Upper lobe of right lung (tissue), 1 donor: ENCODE measurements around the gene RHOBTB3. TPM values are rescaled to one million over a fixed set of nuclear protein-coding genes. Genes with fewer than 3 reads are reported as not detected.

ENCODE experiments used
- ATAC-seq: fragments of 200-7000 bp; cut with Tn5 transposase; one replicate; pipeline ENCODE4 v1.9.1; 2020; ENCODE audit warnings: mild to moderate bottlenecking, moderate library complexity
- DNase-seq: peaks from one replicate; pipeline ENCODE4 v3.0.0-alpha.2; 2020
- H3K27ac ChIP-seq: fragments of 200-600 bp; one replicate; pipeline ENCODE4 v1.8.0; 2022
- H3K27me3 ChIP-seq: fragments of 200-600 bp; one replicate; pipeline ENCODE4 v1.8.0; 2022; ENCODE audit warnings: mild to moderate bottlenecking
- H3K36me3 ChIP-seq: fragments of 200-600 bp; one replicate; pipeline ENCODE4 v1.8.0; 2022
- H3K4me1 ChIP-seq: fragments of 200-600 bp; one replicate; pipeline ENCODE4 v1.8.0; 2022
- H3K4me3 ChIP-seq: fragments of 200-600 bp; one replicate; pipeline ENCODE4 v1.8.0; 2022; ENCODE audit warnings: mild to moderate bottlenecking
- H3K9me3 ChIP-seq: fragments of 200-600 bp; one replicate; pipeline ENCODE4 v1.8.0; 2022
- CTCF ChIP-seq: fragments of 200-600 bp; IDR thresholded peaks from one replicate; pipeline ENCODE4 v1.8.0; 2022; ENCODE audit warnings: antibody characterized with exemption
- intact Hi-C: fragments of 100-400 bp; cut with DNase I; formaldehyde crosslinking; loops from one replicate; pipeline ENCODE4 v1.11.0; 2022
- total RNA-seq: library from RNA; stranded (reverse); fragmentation: NEBNext Ultra II Directional; extraction: Animal tissue kit (Norgen Biotek cat#: 25700); gene quantifications from one replicate; pipeline ENCODE4 v1.2.1, GENCODE V29; 2021
- donor health status: DM: no; HTN: yes; CAD: no; lungs with severe emphysema.

Gene RHOBTB3
- total RNA-seq, 1 donor from 2014 or later, result 54.2 TPM

GRCh38 chr5:95730011-95730700 lies 980 bp upstream of the RHOBTB3 start:
- H3K27ac ChIP-seq, result peak overlapping the region; percentile 86
- no peak for TF ChIP-seq CTCF
- ATAC-seq (no peak), DNase-seq (no peak)
- no peaks in the 10 kb centered on the region for H3K9me3 ChIP-seq
- H3K4me1 ChIP-seq, result peaks cover 10% of the 10 kb centered on the region
- no peaks in the 10 kb centered on the region for H3K36me3 ChIP-seq
- intact Hi-C loops, result no loop called here
- peak overlapping the region; percentile 69 for H3K4me3 ChIP-seq
- no peaks in the 10 kb centered on the region for H3K27me3 ChIP-seq

- Histone ChIP-seq H3K36me3 (no peaks in the 10 kb centered on the region), H3K9me3 (no peaks in the 10 kb centered on the region), H3K27me3 (no peaks in the 10 kb centered on the region), H3K4me1 (peaks cover 10% of the 10 kb centered on the region), H3K27ac (peak overlapping the region; percentile 86), H3K4me3 (peak overlapping the region; percentile 69)
- ATAC-seq, result peak; percentile 53
- TF ChIP-seq CTCF, result no peak
- peak; percentile 75 for DNase-seq
- intact Hi-C loops, result no loop called here
Measured at GRCh38 chr5:95731571-95732554, 727 bp downstream of the RHOBTB3 start.

GRCh38 chr5:95733107-95733665 lies 2.0 kb downstream of the RHOBTB3 start:
- Histone ChIP-seq H3K4me1 (peaks cover 13% of the 10 kb centered on the region), H3K36me3 (no peaks in the 10 kb centered on the region), H3K27ac (no peak overlapping the region), H3K4me3 (peak overlapping the region; percentile 69), H3K9me3 (no peaks in the 10 kb centered on the region), H3K27me3 (no peaks in the 10 kb centered on the region)
- TF ChIP-seq CTCF, result no peak
- intact Hi-C loops, result no loop called here
- no peak for DNase-seq
- no peak for ATAC-seq

DNA sequence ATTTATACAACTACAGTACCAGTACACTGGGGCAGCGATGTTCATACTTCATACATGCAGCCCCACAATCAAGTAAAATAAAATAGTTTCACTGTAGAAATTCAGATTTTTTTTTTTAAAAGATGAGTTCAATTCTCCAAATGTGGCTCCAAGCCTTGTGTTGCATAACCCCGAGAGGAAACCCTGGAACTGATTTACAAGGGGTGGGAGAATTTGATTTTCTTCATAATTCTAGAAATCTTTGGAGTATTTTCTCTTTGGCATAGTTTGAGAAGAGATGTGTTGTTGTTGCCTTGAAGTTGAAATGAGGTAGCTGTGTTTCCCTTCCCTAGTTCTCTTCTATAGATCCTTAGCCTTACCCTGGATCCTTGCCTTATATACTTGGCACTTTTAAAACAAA lies 3.1 kb downstream of the RHOBTB3 start:
- no peak for TF ChIP-seq CTCF
- DNase-seq, result no peak
- peaks cover 13% of the 10 kb centered on the region for H3K4me1 ChIP-seq
- H3K9me3 ChIP-seq, result no peaks in the 10 kb centered on the region
- no peak for ATAC-seq
- no peaks in the 10 kb centered on the region for H3K27me3 ChIP-seq
- no peak overlapping the region for H3K27ac ChIP-seq
- intact Hi-C loops, result no loop called here
- no peaks in the 10 kb centered on the region for H3K36me3 ChIP-seq
- peak overlapping the region; percentile 69 for H3K4me3 ChIP-seq

- DNase-seq (no peak), ATAC-seq (no peak)
- peaks cover 13% of the 10 kb centered on the region for H3K4me1 ChIP-seq
- H3K27ac ChIP-seq, result no peak overlapping the region
- no peaks in the 10 kb centered on the region for H3K27me3 ChIP-seq
- H3K36me3 ChIP-seq, result no peaks in the 10 kb centered on the region
- H3K4me3 ChIP-seq, result no peak overlapping the region
- TF ChIP-seq CTCF, result no peak
- intact Hi-C loops, result no loop called here
- no peaks in the 10 kb centered on the region for H3K9me3 ChIP-seq
Measured at GRCh38 chr5:95734906-95735305, 3.8 kb downstream of the RHOBTB3 start.
